Ovary (tissue), 9 donors: ENCODE results near the gene ARHGEF7. TPM values are rescaled to one million over a fixed set of nuclear protein-coding genes. Genes with fewer than 3 reads are reported as not detected.

Experiments used
- DNase-seq, 5 donors: peaks; one replicate each; pipeline ENCODE4 v3.0.0-alpha.2; 2019 to 2020
- H3K27ac ChIP-seq, 2 donors: fragments of 200-600 bp; one replicate each; pipeline versions ENCODE4 v1.5.1 to v1.8.0; 2019 to 2022
- H3K27me3 ChIP-seq: fragments of 200-600 bp; one replicate; pipeline ENCODE4 v1.8.0; 2022
- H3K36me3 ChIP-seq: fragments of 200-600 bp; sonication (generic); one replicate; pipeline ENCODE4 v1.5.1; 2019
- H3K4me1 ChIP-seq: one replicate; pipeline ENCODE4 v1.8.1; 2013; ENCODE audit warnings: mild to moderate bottlenecking, moderate library complexity; ENCODE audit not compliant: insufficient read depth
- H3K4me3 ChIP-seq: fragments of 200-600 bp; sonication (generic); one replicate; pipeline ENCODE4 v1.5.1; 2017
- H3K9me3 ChIP-seq, 2 donors: fragments of 200-600 bp in 1 of 2; sonication (generic) in 1 of 2; one replicate each; pipeline versions ENCODE4 v1.5.1 to v1.8.1; 2013 to 2019; ENCODE audit warnings: mild to moderate bottlenecking in 1 of 2, moderate library complexity in 1 of 2
- EP300 ChIP-seq: sonication (generic); formaldehyde crosslinking; IDR thresholded peaks from one replicate; pipeline ENCODE4 v1.6.1; 2017; ENCODE audit warnings: antibody characterized with exemption
- POLR2A ChIP-seq: fragments of 450-650 bp; IDR thresholded peaks from one replicate; pipeline ENCODE4 v1.6.1; 2017; ENCODE audit warnings: antibody characterized with exemption, mild to moderate bottlenecking, moderate library complexity
- WGBS, 3 donors: extraction: QIAGEN DNeasy Blood & Tissue Kit in 1 of 3; methylation state at CpG; one replicate each; pipeline versions ENCODE4 v1.1.5 to v1.1.7; 2013 to 2017; 5-methylcytosine and 5-hydroxymethylcytosine counted together
- intact Hi-C, 4 donors: fragments of 100-400 bp; cut with DNase I; formaldehyde crosslinking; loops; one replicate each; pipeline versions ENCODE4 v1.11.0 to v1.15.1; 2022 to 2023
- polyA plus RNA-seq, 2 donors: library from polyadenylated mRNA; stranded (reverse); fragments of 200-250 nt in 1 of 2; fragments of 350-450 nt in 1 of 2; fragmentation: Illumina TruSeq in 1 of 2; extraction: RNeasy Lipid Tissue Mini Kit (QIAGEN cat#74804) in 1 of 2; gene quantifications; one replicate each; pipeline ENCODE4 v1.2.3, GENCODE V29; 2013 to 2014
- total RNA-seq, 7 donors: library from RNA; depleted of rRNA in 2 of 7; stranded (reverse); fragments of >200 nt in 2 of 7; fragmentation: NEBNext Ultra II Directional in 3 of 7; extraction: Animal tissue kit (Norgen Biotek cat#: 25700) in 3 of 7; gene quantifications; one replicate each; pipeline versions ENCODE4 v1.1.0 to v1.2.4, GENCODE V29; 2016 to 2023
- TF ChIP-seq, protein P1 (sequence below), 3 donors: fragments of 450-650 bp in 2 of 3; fragments of 200-600 bp in 1 of 3; IDR thresholded peaks; one replicate each; pipeline versions ENCODE4 v1.5.1 to v1.8.0; 2016 to 2022; ENCODE audit warnings: antibody characterized with exemption in 3 of 3, mild to moderate bottlenecking in 1 of 3
- donor health status: DM: no; HTN: no; CAD: no; lungs with moderate emphysema.
- donor health status: DM: no; HTN: no; CAD: no.
- donor health status: Bipolar disorder and iron deficiency.
- donor health status: DM: yes; HTN: yes; CAD: no.
- donor health status: DM: no; HTN: no; CAD: no.
- donor health status: DM: yes; HTN: yes; CAD: no.

The ARHGEF7 gene
- total and polyA plus RNA-seq, 9 donors, result 27.6 to 58.5 (median 52.2) TPM

DNA sequence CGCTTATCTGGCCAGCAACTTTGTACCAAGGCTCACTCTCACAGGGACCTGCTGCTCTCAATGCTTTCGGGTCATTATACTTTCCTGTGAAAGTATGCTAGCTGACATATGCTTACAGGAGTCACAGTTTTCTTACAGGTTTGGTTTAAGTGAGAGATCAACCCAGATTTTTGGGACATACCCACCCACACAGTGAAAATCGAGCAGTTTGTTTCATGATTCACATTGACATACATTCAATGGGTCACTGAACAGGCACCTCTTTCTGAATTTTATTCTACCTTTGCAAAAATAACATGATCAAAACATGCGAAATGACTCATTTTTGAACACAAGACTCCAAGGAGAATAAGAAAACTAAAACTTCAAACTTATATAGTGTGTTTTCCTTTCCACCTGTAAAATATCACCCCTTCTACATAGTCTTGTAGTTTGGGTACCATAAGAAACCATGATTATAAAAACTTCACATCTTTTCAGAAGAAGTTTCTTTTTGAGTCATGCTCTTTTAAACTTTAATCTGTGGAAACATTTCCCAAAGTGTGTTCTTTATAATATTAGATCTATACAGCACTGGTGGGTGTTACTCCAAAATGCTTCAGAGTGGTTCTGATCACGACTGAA, 161.0 kb downstream of the ARHGEF7 start:
- intact Hi-C loops, result no loop called here
- TF ChIP-seq EP300 (no peak), POLR2A (no peak)
- TF ChIP-seq, protein P1, sequence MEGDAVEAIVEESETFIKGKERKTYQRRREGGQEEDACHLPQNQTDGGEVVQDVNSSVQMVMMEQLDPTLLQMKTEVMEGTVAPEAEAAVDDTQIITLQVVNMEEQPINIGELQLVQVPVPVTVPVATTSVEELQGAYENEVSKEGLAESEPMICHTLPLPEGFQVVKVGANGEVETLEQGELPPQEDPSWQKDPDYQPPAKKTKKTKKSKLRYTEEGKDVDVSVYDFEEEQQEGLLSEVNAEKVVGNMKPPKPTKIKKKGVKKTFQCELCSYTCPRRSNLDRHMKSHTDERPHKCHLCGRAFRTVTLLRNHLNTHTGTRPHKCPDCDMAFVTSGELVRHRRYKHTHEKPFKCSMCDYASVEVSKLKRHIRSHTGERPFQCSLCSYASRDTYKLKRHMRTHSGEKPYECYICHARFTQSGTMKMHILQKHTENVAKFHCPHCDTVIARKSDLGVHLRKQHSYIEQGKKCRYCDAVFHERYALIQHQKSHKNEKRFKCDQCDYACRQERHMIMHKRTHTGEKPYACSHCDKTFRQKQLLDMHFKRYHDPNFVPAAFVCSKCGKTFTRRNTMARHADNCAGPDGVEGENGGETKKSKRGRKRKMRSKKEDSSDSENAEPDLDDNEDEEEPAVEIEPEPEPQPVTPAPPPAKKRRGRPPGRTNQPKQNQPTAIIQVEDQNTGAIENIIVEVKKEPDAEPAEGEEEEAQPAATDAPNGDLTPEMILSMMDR (IDR thresholded peaks at IDR 0.05), result no peak
- H3K27me3 ChIP-seq, result no peaks in the 10 kb centered on the region
- DNase-seq, result no peak
- 90 to 92% (median 91%) methylated on average over 5 of the region's 5 CpGs for WGBS, 3 donors
- H3K4me1 ChIP-seq, result peaks cover 4% of the 10 kb centered on the region
- no peak overlapping the region for H3K27ac ChIP-seq
- H3K9me3 ChIP-seq, result no peaks in the 10 kb centered on the region
- H3K4me3 ChIP-seq, result no peak overlapping the region
- no peaks in the 10 kb centered on the region for H3K36me3 ChIP-seq

DNA sequence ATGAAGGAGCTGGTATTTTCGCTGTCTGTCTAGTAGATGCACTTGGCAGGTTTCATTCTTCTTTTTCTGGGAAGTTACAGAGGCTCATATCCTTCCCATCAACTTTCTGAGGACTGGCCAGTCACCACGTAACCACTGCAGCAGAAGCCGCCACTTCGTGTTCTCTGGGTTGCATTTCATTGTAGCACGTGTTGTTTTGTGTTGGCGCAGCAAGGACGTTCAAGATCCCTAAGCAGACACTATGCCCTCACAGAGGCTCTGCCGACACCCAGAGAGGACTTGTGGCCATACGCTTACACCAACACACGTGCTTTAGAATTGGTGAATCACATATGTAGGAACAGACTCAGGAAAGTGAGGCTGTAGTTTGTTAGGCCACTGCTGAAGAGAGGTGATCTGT, 163.1 kb downstream of the ARHGEF7 start:
- Histone ChIP-seq H3K4me3 (no peak overlapping the region), H3K36me3 (no peaks in the 10 kb centered on the region), H3K27ac (no peak overlapping the region), H3K4me1 (peaks cover 7% of the 10 kb centered on the region), H3K9me3 (no peaks in the 10 kb centered on the region), H3K27me3 (no peaks in the 10 kb centered on the region)
- 92 to 95% (median 92%) methylated on average over 10 of the region's 10 CpGs for WGBS, 3 donors
- TF ChIP-seq EP300, result no peak
- TF ChIP-seq, protein P1 (IDR thresholded peaks at IDR 0.05), result no peak
- no peak for TF ChIP-seq POLR2A
- no peak for DNase-seq
- intact Hi-C loops, result no loop called here

DNA sequence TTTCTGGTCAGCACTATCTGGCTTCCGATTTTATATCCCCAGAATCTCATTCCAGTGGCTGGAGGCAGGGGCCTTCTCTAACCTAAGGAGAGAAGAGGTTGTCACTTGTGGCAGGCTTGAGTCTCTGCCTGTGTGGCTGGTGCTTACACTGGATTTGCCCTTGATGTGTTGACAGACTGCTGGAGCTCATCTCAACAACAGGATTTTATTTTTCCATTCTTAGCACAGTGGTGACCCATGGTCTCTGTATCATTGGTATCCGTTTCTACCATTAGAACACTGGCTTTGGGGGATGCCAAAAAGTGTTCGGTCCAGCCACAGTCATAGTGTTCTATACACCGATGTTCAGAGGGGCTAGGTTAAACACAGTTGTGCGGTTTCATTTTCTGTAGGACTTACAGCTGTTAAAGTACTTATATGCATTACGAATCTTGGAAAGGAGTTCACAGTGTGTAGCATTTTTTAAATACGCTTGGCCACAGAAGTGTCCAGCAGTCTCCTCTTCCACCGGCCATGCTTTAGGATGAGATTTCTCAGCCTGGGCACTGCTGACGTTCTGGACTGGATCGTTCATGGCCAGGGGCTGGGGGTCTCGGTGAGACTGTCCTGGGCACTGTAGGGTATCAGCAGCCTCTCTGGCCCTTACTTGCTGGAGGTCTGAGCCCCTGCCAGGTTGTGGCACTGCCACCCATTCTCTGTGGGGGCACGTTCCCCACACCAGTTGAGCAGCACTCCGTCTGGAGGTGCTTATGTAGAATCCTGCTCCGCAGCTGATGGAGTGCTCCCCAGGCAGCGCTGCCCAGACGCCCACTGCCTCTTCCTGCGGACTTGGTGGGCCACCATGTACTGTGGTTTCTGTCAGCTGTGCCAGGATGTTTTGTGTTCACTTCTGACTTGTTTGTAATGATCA, 163.9 kb downstream of the ARHGEF7 start:
- no peak for DNase-seq
- H3K4me1 ChIP-seq, result peaks cover 7% of the 10 kb centered on the region
- H3K9me3 ChIP-seq, result no peaks in the 10 kb centered on the region
- WGBS, 3 donors, result 89 to 91% (median 89%) methylated on average over 16 to 17 of the region's 17 CpGs
- H3K36me3 ChIP-seq, result no peaks in the 10 kb centered on the region
- no peaks in the 10 kb centered on the region for H3K27me3 ChIP-seq
- intact Hi-C loops, result no loop called here
- no peak overlapping the region for H3K4me3 ChIP-seq
- TF ChIP-seq, protein P1 (IDR thresholded peaks at IDR 0.05), result no peak
- TF ChIP-seq POLR2A (no peak), EP300 (no peak)
- H3K27ac ChIP-seq, result no peak overlapping the region

DNA sequence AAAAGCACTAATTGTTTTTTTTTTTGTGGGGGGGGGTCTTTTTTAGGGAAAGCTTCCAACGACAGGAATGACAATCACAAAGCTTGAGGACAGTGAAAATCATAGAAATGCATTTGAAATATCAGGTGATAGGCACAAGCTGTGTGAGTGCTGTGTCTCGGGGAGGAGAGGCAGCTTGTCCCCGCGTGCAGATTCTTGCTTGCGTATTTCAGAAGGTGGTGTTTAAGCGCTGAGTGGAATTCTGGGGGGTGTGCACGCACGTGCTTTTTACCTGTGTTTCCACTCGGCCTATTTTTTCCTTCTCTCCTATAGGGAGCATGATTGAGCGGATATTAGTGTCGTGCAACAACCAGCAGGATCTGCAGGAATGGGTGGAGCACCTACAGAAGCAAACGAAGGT, 165.1 kb downstream of the ARHGEF7 start:
- no peaks in the 10 kb centered on the region for H3K36me3 ChIP-seq
- WGBS, 3 donors, result 85 to 89% (median 85%) methylated on average over 12 of the region's 12 CpGs

More for the DNA sequence above, 165.1 kb downstream of the ARHGEF7 start:
- peaks cover 7% of the 10 kb centered on the region for H3K4me1 ChIP-seq
- TF ChIP-seq EP300 (no peak), POLR2A (no peak)
- TF ChIP-seq, protein P1 (IDR thresholded peaks at IDR 0.05), result no peak
- H3K4me3 ChIP-seq, result no peak overlapping the region
- no peak for DNase-seq
- no peaks in the 10 kb centered on the region for H3K9me3 ChIP-seq
- intact Hi-C loops, result no loop called here
- no peak overlapping the region for H3K27ac ChIP-seq
- no peaks in the 10 kb centered on the region for H3K27me3 ChIP-seq
